ENCODE results near the gene USP20. TPM values are rescaled to one million over a fixed set of nuclear protein-coding genes. Genes with fewer than 3 reads are reported as not detected.
"Not testable (repeated sequence)": the region's sequence is repeated elsewhere in the genome, so short reads cannot be mapped to it uniquely, and the experiment has no call there.

Gene USP20
- total RNA-seq, 4 donors from 2014 or later = 11.5 to 18.5 (median 15.5) TPM

DNA sequence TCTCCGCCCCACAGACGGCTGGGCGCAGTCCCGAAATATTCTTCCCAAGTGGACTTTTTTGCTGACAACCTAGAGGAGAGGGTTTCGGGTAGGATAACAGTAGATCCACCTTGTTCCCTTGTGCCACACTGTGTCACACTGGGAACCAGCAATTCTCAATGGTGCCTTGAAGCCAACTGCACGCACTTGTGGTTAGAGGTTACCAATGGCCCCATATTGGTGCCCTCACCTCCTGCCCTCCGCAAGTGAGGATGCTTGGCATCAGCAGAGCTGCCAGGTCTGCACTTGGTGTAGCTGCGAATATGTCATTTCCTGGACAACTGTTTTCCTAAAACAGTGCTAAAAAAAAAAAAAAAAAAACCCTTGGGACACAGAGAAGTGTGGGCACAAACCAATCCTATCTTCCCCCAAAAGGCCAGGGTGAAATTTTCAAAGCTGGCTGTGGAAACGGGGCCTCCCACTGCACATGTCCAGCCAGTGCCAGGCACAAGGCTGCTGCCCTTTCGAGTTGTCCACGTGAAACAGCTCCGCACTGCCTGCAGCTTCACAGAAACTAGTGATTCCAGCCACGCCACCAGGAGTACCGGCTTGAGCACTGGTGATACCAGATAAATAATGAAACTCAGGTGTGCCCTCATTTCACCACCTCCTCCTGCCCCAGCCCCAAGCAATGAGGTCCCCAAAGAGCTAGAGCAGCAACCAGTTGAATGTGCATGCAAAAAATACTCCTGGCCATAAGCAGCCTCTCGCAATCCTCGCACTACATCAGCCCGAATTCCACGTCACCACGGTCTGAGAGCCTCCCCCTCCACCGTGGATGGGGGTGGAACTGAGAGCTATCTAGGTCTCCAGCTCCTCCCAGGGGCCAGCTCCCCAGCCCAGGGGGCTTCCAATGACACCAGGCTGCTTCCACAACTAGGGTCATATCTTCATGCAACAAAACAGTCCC lies 51.2 kb downstream of the USP20 start:
- DNase-seq (ENCODE audit: low spot score) = no peak
- TF ChIP-seq, protein P1, sequence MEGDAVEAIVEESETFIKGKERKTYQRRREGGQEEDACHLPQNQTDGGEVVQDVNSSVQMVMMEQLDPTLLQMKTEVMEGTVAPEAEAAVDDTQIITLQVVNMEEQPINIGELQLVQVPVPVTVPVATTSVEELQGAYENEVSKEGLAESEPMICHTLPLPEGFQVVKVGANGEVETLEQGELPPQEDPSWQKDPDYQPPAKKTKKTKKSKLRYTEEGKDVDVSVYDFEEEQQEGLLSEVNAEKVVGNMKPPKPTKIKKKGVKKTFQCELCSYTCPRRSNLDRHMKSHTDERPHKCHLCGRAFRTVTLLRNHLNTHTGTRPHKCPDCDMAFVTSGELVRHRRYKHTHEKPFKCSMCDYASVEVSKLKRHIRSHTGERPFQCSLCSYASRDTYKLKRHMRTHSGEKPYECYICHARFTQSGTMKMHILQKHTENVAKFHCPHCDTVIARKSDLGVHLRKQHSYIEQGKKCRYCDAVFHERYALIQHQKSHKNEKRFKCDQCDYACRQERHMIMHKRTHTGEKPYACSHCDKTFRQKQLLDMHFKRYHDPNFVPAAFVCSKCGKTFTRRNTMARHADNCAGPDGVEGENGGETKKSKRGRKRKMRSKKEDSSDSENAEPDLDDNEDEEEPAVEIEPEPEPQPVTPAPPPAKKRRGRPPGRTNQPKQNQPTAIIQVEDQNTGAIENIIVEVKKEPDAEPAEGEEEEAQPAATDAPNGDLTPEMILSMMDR (IDR thresholded peaks at IDR 0.05) = no peak
- no peak for ATAC-seq (ENCODE audit: low FRiP score)

DNA sequence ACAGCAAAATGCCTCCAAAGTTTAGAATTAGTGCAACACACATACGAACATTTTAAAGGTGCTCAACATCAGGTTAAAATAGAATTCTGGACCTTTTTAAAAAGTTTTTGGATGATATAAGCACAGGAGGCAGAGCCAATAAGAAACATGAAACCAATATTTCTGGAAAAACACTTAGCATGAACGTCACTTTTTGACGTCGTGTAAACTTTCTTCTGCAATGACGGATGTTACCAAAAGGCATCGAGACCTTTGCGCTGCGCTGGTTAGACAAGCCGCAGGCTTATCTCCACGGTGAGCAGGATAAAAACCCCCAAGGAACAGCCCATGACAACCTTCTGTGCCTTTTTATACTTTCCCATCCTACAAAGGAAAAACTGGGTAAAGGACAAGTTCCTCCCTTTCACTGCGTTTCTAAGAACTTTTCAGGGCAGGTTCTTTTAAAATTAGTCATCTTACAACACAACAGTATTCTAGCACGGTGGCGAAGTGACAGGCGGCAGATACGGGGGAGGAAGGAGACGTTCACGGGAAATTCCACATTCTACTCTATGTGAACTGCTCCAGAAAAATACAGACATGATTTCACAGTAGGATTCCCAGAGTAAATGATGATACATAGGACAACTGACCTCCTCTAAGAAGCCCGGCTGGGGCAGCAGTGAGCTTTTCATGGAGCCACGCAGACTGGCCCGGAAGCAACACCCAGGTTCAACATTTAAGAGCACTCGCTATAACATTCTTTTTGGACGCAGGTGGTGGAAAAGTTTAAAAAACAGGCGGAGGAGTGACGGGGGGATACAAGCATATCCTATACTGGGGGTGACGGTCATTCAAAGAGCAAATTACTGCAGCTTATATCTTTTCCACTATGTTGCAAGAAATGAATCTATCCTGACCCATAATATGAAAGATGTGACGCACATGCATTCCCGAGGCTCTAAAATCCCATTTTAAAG lies 52.4 kb downstream of the USP20 start:
- TF ChIP-seq, protein P1 (IDR thresholded peaks at IDR 0.05) = no peak
- ATAC-seq (ENCODE audit: low FRiP score) = peak; percentile 13
- DNase-seq (ENCODE audit: low spot score) = no peak

DNA sequence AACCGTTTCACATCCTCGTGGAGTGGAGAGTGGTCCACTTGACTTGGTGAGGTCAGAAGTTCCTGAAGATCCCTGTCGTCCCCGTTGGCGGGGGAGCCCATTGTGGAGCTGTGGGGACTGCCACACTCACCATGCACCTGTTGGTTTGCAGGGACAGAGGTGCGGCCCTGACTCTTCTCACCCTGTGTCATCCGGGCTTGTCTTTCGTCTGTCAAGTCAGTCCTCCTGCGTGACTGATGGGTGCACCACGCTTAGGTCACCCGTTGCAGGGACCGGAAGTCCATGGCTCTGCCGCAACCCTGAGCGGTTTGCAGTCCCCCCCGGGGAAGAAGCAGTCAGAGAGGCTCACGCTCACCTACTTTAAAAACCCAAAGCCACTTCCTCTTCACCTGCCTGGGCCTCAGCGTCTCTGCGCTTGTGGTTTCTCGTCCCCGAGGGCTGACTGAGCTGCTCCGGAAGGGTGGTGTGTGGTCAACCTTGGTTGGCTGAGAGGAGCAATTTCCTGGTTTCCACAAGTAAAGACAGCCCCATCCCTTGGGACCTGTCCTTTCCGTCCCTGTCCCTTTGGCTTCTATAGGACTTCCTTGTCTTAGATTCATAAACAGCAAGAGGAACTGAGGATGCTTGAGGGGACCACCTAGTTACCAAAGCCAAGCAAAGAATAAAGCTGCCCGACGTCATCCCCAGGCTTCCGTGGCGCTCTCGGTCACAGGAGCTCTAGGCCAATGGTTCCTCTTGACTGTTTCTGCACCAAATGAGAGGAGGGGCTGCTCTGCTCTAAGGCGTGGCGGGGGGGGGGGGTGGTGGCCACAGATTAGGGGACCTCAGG lies 53.2 kb downstream of the USP20 start:
- DNase-seq (ENCODE audit: low spot score) (no peak), ATAC-seq (ENCODE audit: low FRiP score) (no peak)
- TF ChIP-seq, protein P1 (IDR thresholded peaks at IDR 0.05) = no peak

DNA sequence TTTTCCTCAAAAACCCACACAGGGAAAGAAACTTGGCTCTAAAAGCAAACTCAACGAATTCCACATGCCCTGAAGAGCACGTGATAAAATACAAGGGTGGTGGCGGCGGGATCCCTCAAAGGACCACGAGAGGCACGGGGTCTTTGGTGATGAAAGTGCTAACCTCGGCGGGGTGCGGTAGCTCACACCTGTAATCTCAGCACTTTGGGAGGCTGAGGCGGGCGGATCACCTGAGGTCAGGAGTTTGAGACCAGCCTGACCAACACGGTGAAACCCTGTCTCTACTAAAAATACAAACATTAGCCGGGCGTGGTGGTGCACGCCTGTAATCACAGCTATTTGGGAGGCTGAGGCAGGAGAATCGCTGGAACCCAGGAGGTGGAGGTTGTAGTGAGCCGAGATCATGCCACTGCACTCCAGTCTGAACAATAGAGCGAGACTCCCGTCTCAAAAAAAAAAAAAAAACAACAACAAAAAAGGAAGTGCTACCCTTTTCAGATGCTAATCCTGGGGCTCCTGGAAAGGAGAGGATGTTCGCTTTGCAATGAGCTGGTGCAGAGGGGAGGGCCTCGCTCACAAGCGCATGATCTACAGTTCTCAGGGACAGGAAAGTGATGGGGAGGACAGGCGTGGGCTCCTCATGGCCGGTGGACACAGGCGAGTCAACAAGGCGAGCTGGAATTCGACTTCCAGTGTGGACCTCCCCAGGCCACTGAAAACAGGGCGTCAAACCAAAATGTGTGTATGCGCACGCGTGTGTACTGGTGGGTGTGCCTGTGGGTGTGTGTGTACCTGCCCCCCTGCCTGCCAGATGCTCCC lies 54.1 kb downstream of the USP20 start:
- DNase-seq (ENCODE audit: low spot score) = no peak
- no peak for ATAC-seq (ENCODE audit: low FRiP score)
- TF ChIP-seq, protein P1 (IDR thresholded peaks at IDR 0.05) = no peak

DNA sequence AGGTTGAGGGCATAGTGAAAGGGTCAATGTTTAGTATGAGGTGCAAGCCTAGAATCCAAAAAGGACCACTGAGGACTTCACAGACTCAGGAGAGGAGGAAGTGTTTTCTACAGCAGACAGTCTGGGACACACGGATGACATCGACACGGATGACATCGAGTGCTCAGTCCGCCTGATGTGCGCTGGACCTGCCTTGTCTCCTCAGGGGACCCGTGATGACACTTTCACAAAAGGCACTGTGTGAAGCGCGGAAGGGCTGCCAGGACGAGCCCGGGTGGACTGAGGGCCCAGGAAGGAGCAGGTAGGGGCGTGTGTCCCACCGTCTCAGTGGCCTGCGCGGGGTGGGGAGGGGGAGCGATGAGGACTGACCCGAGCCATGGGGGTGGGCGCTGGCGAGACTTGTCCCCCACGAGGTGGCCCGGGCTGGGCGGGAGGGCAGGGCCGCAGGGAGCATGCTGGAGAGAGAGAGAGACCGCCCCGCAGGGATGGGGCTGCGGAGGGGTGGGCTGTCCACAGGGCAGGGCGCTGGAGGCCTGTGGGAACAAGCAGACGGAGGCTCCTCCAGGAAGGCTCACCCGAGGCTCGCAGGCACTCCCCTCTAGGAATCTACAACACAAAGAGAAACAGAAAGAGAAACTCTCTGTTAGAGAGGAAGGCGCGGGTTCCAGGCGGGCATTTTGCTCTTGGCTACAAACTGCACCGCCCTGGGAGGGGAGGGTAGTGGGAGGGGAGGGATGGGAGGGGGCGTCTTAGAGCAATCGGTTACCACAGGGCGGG lies 54.9 kb downstream of the USP20 start:
- TF ChIP-seq, protein P1 (IDR thresholded peaks at IDR 0.05) = no peak
- DNase-seq (ENCODE audit: low spot score) (no peak), ATAC-seq (ENCODE audit: low FRiP score) (no peak)

DNA sequence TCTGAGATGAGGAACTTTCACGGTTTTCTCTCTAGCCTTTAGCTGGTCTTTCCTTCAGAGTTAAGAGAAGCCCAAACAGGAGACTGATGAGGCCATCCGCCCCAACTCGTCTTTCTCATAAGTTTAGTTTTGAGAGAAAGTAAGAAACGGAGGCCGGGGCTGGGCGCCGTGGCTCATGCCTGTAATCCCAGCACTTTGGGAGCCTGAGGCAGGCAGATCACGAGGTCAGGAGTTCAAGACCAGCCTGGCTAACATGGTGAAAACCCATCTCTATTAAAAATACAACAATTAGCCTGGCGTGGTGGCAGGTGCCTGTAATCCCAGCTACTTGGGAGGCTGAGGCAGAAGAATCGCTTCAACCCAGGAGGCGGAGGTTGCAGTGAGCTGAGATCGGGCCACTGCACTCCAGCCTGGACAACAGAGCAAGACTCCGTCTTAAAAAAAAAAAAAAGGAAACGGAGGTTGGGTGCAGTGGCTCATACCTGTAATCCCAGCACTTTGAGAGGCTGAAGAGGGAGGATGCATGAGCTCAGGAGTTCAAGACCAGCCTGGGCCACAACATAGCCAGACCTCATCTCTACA lies 55.6 kb downstream of the USP20 start:
- DNase-seq (ENCODE audit: low spot score); ATAC-seq (ENCODE audit: low FRiP score): not testable (repeated sequence)

Data from omental fat pad (tissue), 4 donors.